GM12801 (cell line): ENCODE results near the gene FKBP7.

Experiments
- TF ChIP-seq, protein P1 (sequence below): IDR thresholded peaks from one replicate; pipeline ENCODE4 v1.5.1; 2011; ENCODE audit warnings: control low read depth; ENCODE audit not compliant: insufficient read length; ENCODE audit errors: extremely low read depth

The FKBP7 gene

DNA sequence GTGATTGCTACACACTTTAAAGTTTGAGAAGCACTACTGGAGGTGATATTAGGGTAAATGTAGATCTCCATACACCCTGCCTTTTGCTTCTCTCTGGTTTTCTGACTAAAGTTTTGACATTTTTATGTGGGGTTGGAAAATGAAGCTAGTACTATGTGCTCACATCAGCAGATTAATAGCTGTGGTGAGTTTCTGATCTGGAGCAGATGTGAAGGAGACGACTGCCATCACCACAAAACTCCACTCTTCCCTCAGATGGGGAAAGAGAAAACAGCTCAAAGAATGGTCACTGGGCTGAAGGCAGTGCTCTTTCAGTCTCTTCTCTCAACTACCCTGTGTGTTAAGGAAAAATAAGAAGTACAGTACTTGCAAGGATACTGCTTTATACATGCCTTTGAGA lies 39.1 kb upstream of the FKBP7 start:
- TF ChIP-seq, protein P1, sequence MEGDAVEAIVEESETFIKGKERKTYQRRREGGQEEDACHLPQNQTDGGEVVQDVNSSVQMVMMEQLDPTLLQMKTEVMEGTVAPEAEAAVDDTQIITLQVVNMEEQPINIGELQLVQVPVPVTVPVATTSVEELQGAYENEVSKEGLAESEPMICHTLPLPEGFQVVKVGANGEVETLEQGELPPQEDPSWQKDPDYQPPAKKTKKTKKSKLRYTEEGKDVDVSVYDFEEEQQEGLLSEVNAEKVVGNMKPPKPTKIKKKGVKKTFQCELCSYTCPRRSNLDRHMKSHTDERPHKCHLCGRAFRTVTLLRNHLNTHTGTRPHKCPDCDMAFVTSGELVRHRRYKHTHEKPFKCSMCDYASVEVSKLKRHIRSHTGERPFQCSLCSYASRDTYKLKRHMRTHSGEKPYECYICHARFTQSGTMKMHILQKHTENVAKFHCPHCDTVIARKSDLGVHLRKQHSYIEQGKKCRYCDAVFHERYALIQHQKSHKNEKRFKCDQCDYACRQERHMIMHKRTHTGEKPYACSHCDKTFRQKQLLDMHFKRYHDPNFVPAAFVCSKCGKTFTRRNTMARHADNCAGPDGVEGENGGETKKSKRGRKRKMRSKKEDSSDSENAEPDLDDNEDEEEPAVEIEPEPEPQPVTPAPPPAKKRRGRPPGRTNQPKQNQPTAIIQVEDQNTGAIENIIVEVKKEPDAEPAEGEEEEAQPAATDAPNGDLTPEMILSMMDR: no peak

DNA sequence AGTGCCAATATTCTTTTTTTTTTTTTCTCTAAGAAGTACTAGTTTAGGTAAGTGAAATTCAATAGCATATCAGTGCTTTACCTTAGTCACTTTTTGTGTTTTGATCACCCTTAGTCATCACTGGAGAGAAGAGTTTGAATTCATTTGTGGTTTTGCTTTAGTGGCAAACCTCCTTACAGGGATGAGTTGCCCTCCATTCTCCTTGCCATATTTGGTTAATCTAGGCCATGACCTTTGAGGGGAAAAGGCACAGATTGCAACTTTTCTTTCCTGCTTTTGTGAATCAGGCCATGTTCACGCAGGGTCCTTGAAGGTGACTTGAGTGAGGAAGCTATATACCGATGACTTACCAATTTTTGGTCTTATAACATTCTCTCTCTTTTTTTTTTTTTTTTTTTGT lies 36.3 kb upstream of the FKBP7 start:
- TF ChIP-seq, protein P1: no peak

DNA sequence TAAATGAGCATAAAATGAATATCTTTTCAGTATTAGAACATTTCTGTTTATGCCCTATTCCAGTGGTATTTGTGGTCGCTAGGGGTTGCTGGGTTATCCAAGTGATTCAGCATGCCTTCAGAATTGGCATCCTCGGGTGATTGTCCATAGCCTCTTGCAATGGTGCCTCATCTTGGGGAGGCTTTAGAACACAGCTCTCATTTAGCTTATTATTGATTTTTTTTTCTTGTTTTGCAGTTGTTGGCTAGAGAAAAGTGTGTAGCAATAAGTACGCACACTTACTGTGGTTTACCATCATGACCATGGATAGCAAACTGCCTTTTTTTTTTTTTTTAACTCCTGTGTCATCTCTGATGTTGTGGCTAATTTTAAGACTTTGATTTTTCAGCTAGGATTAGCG lies 35.5 kb upstream of the FKBP7 start:
- TF ChIP-seq, protein P1: no peak

DNA sequence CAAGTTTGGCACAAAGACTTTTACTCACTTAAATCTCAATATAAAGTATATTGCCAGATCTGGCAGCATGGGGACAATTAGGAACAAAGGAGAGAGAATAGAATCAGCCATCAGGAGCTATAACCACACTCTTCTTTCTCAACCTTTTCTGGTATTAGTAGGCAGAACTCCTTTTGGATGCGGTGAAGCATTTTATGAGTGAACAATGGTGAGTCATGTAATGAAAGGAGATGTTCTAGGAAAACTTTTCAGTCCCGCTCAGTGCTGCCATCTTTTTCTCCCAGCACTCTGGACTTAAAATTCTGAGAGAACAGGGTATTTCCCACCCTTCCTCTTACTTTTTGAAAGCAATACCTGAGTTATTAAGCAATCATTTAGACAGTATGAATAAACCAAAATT lies 34.1 kb upstream of the FKBP7 start:
- TF ChIP-seq, protein P1: no peak

DNA sequence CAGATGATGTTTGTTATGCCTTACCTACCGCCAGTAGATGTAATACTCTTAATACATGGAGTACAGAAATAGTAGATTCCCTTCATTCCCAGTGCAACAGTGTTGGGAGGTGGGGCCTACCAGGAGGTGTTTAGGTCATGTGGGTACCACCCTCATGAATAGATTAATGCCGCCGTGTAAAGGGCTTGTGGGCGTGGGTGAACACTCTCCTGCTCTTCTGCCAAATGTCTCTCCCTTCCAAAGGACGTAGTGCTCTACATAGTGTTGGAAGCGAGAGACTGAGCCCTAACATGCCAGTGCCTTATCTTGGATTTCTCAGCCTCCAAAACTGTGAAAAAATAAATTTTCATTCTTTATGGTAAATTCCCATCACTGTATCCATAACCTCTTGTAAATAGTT lies 32.0 kb upstream of the FKBP7 start:
- TF ChIP-seq, protein P1: no peak

DNA sequence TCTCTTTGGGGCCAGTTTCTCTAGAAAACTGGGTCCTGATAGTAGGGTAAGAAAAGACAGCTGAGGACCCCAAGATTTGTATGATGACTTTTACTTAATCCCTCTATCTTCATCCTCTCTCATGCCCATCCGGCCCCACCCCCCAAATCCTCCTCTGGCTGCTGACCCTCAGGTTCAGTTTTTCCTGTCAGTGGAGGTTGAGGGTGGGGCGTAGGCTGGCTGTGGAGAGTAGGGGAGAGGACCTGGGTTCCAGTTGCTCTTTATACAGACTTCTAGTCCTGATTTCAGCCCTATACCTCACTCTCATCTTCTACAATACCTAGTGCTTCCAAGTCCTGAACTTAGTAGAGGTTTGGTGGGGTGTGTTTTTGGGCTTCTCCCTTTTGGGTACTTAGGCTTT lies 30.2 kb upstream of the FKBP7 start:
- TF ChIP-seq, protein P1: no peak

DNA sequence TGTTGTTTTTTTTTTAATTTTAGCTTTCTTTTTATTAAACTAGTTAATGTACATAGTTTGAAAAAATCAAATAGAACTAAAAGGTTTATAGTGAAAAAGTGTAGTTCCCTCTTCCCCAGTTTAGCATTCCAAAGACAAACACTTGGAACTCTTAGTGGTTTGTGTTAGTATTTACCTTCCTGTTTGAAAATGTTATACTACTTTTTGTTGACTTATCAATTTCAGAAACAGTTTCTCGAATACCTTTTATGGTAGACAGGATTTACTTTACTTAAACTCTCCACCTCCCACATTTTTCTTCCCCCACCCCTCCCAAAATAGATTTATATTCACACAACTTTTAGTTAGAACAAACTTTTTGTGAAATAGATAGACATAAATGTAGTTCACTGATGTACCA lies 28.5 kb upstream of the FKBP7 start:
- TF ChIP-seq, protein P1: no peak

DNA sequence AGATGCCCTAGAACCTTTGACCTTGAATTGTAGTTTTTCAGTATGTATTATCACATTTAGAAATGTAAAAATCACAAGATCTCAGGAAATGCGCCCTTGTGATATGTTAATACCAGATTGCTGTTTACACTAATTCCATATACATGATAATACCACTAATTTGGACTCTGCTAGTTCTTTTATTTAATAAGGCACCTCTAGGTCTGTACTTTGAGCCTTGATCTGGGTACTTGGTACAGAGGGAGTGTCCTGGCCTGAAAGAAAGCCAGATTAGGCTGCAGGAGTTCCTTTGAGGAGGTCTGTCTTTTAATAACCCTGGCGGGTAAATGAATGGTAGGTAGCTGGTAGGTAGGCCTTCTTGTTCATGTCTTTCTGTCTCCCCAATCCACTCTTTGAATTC lies 28.1 kb upstream of the FKBP7 start:
- TF ChIP-seq, protein P1: no peak
